Occipital lobe (tissue), 2 donors: ENCODE results near the gene RNGTT. TPM values are rescaled to one million over a fixed set of nuclear protein-coding genes. Genes with fewer than 3 reads are reported as not detected.
"Not testable (repeated sequence)": the region's sequence is repeated elsewhere in the genome, so short reads cannot be mapped to it uniquely, and the experiment has no call there.

Experiments used
- DNase-seq: peaks from one replicate; lab custom pipeline; 2025; lab: John Stamatoyannopoulos, UW
- total RNA-seq: library from RNA; depleted of rRNA; stranded (reverse); fragments of >200 nt; gene quantifications from one replicate; pipeline ENCODE4 v1.2.3, GENCODE V29; 2014

RNGTT gene
- total RNA-seq: 87.2 TPM

- DNase-seq: peak; percentile 96
Measured at GRCh38 chr6:88963139-88964090, at the start of gene RNGTT. RNGTT (minus strand) TSS chr6:88963618; CDS start chr6:88963409, 209 bp downstream.

GRCh38 chr6:89011436-89011835 lies 48.0 kb upstream of the RNGTT start:
- DNase-seq: no peak

- no peak for DNase-seq
Measured at GRCh38 chr6:89010825-89011224, 47.4 kb upstream of the RNGTT start.

- DNase-seq: no peak
Measured at GRCh38 chr6:89009624-89010059, 46.2 kb upstream of the RNGTT start.

- no peak for DNase-seq
Measured at GRCh38 chr6:89008815-89009374, 45.5 kb upstream of the RNGTT start.

GRCh38 chr6:89008001-89008814 lies 44.8 kb upstream of the RNGTT start:
- DNase-seq: no peak

GRCh38 chr6:89007209-89008000 lies 44.0 kb upstream of the RNGTT start:
- no peak for DNase-seq

- no peak for DNase-seq
Measured at GRCh38 chr6:89002523-89002922, 39.1 kb upstream of the RNGTT start.

GRCh38 chr6:88997327-88997726 lies 33.9 kb upstream of the RNGTT start:
- DNase-seq: no peak

- no peak for DNase-seq
Measured at GRCh38 chr6:88992741-88993552, 29.5 kb upstream of the RNGTT start.

GRCh38 chr6:88989215-88989614 lies 25.8 kb upstream of the RNGTT start:
- DNase-seq: no peak

GRCh38 chr6:88987922-88988321 lies 24.5 kb upstream of the RNGTT start:
- DNase-seq: no peak

- DNase-seq: no peak
Measured at GRCh38 chr6:88985901-88986300, 22.5 kb upstream of the RNGTT start.

GRCh38 chr6:88984606-88985005 lies 21.2 kb upstream of the RNGTT start:
- no peak for DNase-seq

- DNase-seq: no peak
Measured at GRCh38 chr6:88984152-88984551, 20.7 kb upstream of the RNGTT start.

- no peak for DNase-seq
Measured at GRCh38 chr6:88983532-88983931, 20.1 kb upstream of the RNGTT start.

GRCh38 chr6:88983129-88983528 lies 19.7 kb upstream of the RNGTT start:
- not testable (repeated sequence) for DNase-seq

GRCh38 chr6:88982720-88983119 lies 19.3 kb upstream of the RNGTT start:
- no peak for DNase-seq

GRCh38 chr6:88975369-88975768 lies 12.0 kb upstream of the RNGTT start:
- no peak for DNase-seq
